SH-SY5Y (cell line): ENCODE data around the gene ACVR1C.

Experiments
- GATA2 ChIP-seq: IDR thresholded peaks from 2 replicates; pipeline ENCODE4 v1.6.1; 2011; ENCODE audit warnings: mild to moderate bottlenecking, low read depth, low read length
- GATA3 ChIP-seq: IDR thresholded peaks from 2 replicates; pipeline ENCODE4 v1.6.1; 2011; ENCODE audit warnings: low read depth, mild to moderate bottlenecking, low read length, moderate library complexity

GRCh38 chr2:157672129-157672528 is 43.5 kb upstream of the ACVR1C start:
- TF ChIP-seq GATA2 (no peak), GATA3 (no peak)
